Aorta (tissue), 5 donors: ENCODE measurements around the gene SLC7A1. TPM values are rescaled to one million over a fixed set of nuclear protein-coding genes. Genes with fewer than 3 reads are reported as not detected.

Experiments used
- ATAC-seq: fragments of 200-7000 bp; cut with Tn5 transposase; one replicate; pipeline ENCODE4 v1.9.1; 2022; ENCODE audit warnings: moderate library complexity; ENCODE audit not compliant: low FRiP score
- DNase-seq, 2 donors: peaks; one replicate each; pipeline ENCODE4 v3.0.0-alpha.2; 2020
- H3K27ac ChIP-seq, 2 donors: one replicate each; pipeline ENCODE4 v1.5.1; 2013; ENCODE audit warnings: low read length in 2 of 2, mild to moderate bottlenecking in 2 of 2, moderate library complexity in 2 of 2, control low read depth in 1 of 2, inconsistent platforms in 1 of 2, low read depth in 1 of 2
- H3K27me3 ChIP-seq, 2 donors: one replicate each; pipeline ENCODE4 v1.6.1; 2013; ENCODE audit warnings: control low read depth in 1 of 2, low read length in 1 of 2, mild to moderate bottlenecking in 1 of 2, moderate library complexity in 1 of 2; ENCODE audit not compliant: insufficient read depth in 2 of 2, control insufficient read depth in 1 of 2
- H3K36me3 ChIP-seq, 2 donors: one replicate each; pipeline ENCODE4 v1.6.1; 2013; ENCODE audit warnings: control low read depth in 1 of 2, low read length in 1 of 2, mild to moderate bottlenecking in 1 of 2; ENCODE audit not compliant: insufficient read depth in 2 of 2, control insufficient read depth in 1 of 2
- H3K4me1 ChIP-seq, 2 donors: one replicate each; pipeline ENCODE4 v1.6.1; 2013; ENCODE audit warnings: low read length in 2 of 2, control low read depth in 1 of 2, mild to moderate bottlenecking in 1 of 2, moderate library complexity in 1 of 2; ENCODE audit not compliant: insufficient read depth in 2 of 2, control insufficient read depth in 1 of 2
- H3K4me3 ChIP-seq, 2 donors: one replicate each; pipeline ENCODE4 v1.5.1; 2013; ENCODE audit warnings: low read length in 2 of 2, control low read depth in 1 of 2, mild to moderate bottlenecking in 1 of 2
- H3K9me3 ChIP-seq: one replicate; pipeline ENCODE4 v1.6.1; 2013; ENCODE audit warnings: mild to moderate bottlenecking, low read length; ENCODE audit not compliant: control insufficient read depth
- WGBS, 2 donors: extraction: QIAGEN DNeasy Blood & Tissue Kit; methylation state at CpG; one replicate each; pipeline ENCODE4 v1.1.7; 2013; 5-methylcytosine and 5-hydroxymethylcytosine counted together
- intact Hi-C, 2 donors: fragments of 100-400 bp; cut with DNase I; formaldehyde crosslinking; loops; one replicate each; pipeline versions ENCODE4 v1.14.2 to v1.15.0; 2022
- polyA plus RNA-seq, 2 donors: library from polyadenylated mRNA; stranded (reverse); fragments of 200-250 nt; gene quantifications; one replicate each; pipeline ENCODE4 v1.2.3, GENCODE V29; 2013
- total RNA-seq, 2 donors: library from RNA; stranded (reverse); fragmentation: NEBNext Ultra II Directional; extraction: Animal tissue kit (Norgen Biotek cat#: 25700); gene quantifications; one replicate each; pipeline ENCODE4 v1.2.1, GENCODE V29; 2021
- donor health status: healthy with polysubstance abuse.
- donor health status: Bipolar disorder and iron deficiency.
- donor health status: DM: no; HTN: no; CAD: no.
- donor health status: DM: no; HTN: no; CAD: no.
- donor health status: DM: yes; HTN: yes; CAD: no.

The SLC7A1 gene
- total and polyA plus RNA-seq, 4 donors, result 2.7 to 52.1 (median 16.7) TPM

DNA sequence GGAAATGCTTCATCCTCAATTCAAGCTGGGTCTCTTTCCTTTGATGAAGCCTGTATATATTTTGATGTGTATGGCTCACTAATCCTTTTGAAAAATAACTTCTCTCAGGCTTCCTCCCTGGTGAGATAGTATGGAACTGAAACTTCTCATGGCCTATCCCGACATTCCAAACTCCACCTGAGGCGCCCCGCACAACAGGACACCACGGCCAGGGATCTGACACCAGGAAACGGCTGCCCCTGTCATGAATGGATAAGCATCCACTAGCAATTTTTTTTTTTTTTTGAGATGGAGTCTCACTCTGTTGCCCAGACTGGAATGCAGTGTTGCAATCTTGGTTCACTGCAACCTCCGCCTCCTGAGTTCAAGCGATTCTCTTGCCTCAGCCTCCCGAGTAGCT lies 16.4 kb downstream of the SLC7A1 start:
- H3K36me3 ChIP-seq, result no peaks in the 10 kb centered on the region
- intact Hi-C loops, result no loop called here
- no peak overlapping the region for H3K4me3 ChIP-seq
- H3K9me3 ChIP-seq, result no peaks in the 10 kb centered on the region
- ATAC-seq (no peak), DNase-seq (no peak)
- H3K4me1 ChIP-seq, result peaks cover 0 to 3% of the 10 kb centered on the region in 2 donors
- H3K27ac ChIP-seq, result no peak overlapping the region
- 95 to 97% methylated on average over 8 of the region's 8 CpGs for WGBS, 2 donors
- H3K27me3 ChIP-seq, result no peaks in the 10 kb centered on the region

GRCh38 chr13:29578300-29579085 lies 17.0 kb downstream of the SLC7A1 start:
- DNase-seq (no peak), ATAC-seq (peak; percentile 21)
- peaks cover 0 to 3% of the 10 kb centered on the region in 2 donors for H3K4me1 ChIP-seq
- H3K27me3 ChIP-seq, result no peaks in the 10 kb centered on the region
- no peaks in the 10 kb centered on the region for H3K9me3 ChIP-seq
- H3K36me3 ChIP-seq, result no peaks in the 10 kb centered on the region
- H3K4me3 ChIP-seq, result no peak overlapping the region
- 18% methylated on average over 18 of the region's 18 CpGs for WGBS, 2 donors
- H3K27ac ChIP-seq, result no peak overlapping the region
- intact Hi-C loops, result no loop called here

DNA sequence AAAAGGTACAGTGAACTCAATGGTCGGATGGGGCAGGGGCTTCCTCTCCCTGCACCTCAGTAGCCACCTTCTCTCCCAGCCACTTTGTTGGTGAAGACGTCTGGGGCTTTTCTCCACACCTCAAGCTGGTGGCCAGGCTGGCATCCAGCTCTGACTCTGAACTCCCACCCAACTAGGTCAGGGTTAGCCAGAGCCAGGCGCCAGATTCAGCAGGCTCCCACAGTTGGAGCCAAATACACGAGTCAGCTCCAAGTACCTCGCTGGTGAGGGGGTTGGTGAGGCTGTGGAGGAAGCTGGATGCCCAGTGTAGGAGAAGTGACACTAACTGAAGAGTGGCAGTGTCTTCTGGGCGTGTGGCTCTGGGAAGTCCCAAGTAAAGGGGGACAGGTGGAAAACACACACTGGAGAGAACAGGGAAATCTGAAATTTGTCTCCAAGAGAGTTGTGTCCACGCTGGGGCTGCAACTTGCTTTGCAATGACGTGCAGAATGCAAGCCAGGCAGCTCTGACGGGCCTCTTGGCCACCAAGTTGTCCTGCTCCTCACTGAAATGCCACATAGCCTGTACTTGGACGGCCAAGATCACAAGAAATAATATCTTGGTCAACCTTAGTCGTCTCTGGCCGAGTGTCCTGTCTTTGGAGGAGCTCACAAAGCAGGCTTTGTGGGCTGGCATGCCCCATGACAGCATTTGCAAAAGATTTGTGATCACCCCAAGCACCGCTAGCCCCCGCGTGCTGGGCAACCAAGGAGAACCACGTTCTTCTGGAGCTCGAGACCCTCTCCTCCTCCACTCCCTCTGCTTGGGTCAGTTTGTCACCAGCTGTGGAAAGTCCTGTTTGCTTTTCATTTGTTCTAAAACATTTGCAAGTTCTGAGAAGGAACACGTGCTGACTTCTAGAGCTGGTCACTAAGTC lies 18.1 kb downstream of the SLC7A1 start:
- no peak for DNase-seq
- Histone ChIP-seq H3K27ac (no peak overlapping the region), H3K4me1 (peaks cover 0 to 3% of the 10 kb centered on the region in 2 donors), H3K36me3 (no peaks in the 10 kb centered on the region), H3K9me3 (no peaks in the 10 kb centered on the region), H3K27me3 (no peaks in the 10 kb centered on the region), H3K4me3 (no peak overlapping the region)
- 27 to 31% methylated on average over 18 of the region's 18 CpGs for WGBS, 2 donors
- intact Hi-C loops, result no loop called here
- ATAC-seq, result peak; percentile 27

DNA sequence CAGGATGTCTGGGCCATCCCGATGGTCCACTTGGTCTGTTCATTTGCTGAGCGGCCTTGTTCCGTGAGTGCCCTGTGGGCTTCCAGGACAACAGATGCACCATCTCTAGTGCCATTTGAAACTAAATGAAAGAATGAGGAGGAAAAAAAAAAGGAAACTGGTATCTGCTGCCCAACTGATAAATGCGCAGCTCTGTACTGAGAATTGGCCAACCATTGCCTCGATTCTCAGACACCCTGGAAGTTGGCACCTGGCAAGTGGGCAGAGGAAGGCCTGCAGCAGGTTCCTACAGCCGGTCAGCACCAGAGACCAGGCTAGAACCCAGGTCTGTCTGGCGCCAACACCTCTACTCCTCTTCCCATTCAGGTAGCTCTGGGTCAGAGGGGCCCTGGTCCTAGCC lies 18.9 kb downstream of the SLC7A1 start:
- Histone ChIP-seq H3K27me3 (no peaks in the 10 kb centered on the region), H3K4me3 (no peak overlapping the region), H3K27ac (no peak overlapping the region), H3K4me1 (peaks cover 0 to 3% of the 10 kb centered on the region in 2 donors), H3K36me3 (no peaks in the 10 kb centered on the region), H3K9me3 (no peaks in the 10 kb centered on the region)
- DNase-seq (no peak), ATAC-seq (no peak)
- WGBS, 2 donors, result 91 to 94% methylated on average over 7 of the region's 7 CpGs
- intact Hi-C loops, result no loop called here

DNA sequence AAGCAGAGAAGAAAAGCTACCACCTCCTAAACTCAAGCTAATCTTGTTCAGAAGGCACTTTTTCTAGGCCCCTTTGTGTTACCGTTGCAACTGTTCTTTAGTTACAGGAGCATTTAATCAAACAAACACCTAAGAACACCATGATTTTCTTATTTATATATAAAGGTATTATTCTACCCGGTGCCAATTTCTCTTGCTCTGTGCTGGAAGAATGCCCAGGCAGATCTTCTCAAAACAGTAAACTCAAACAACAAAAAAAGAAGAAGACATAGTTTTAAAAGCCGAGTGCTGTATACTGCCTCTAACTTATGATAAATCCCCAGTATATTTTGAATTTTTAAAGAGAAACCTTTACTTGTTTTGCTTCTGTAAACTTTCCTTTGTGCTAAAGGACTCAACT lies 20.4 kb downstream of the SLC7A1 start:
- peaks cover 0 to 3% of the 10 kb centered on the region in 2 donors for H3K4me1 ChIP-seq
- H3K9me3 ChIP-seq, result no peaks in the 10 kb centered on the region
- H3K27ac ChIP-seq, result no peak overlapping the region
- DNase-seq, result no peak
- no peak overlapping the region for H3K4me3 ChIP-seq
- H3K27me3 ChIP-seq, result no peaks in the 10 kb centered on the region
- H3K36me3 ChIP-seq, result no peaks in the 10 kb centered on the region
- intact Hi-C loops, result no loop called here
- WGBS, 2 donors, result 95 to 98% methylated on average over 3 of the region's 3 CpGs
- no peak for ATAC-seq

GRCh38 chr13:29573190-29573589 lies 22.3 kb downstream of the SLC7A1 start:
- DNase-seq (peak in 1 of 2 donors; percentile 68), ATAC-seq (no peak)
- 11 to 20% methylated on average over 8 of the region's 8 CpGs for WGBS, 2 donors
- Histone ChIP-seq H3K4me3 (no peak overlapping the region), H3K36me3 (no peaks in the 10 kb centered on the region), H3K9me3 (no peaks in the 10 kb centered on the region), H3K27me3 (no peaks in the 10 kb centered on the region), H3K27ac (no peak overlapping the region), H3K4me1 (peaks cover 0 to 3% of the 10 kb centered on the region in 2 donors)
- intact Hi-C loops, result no loop called here

DNA sequence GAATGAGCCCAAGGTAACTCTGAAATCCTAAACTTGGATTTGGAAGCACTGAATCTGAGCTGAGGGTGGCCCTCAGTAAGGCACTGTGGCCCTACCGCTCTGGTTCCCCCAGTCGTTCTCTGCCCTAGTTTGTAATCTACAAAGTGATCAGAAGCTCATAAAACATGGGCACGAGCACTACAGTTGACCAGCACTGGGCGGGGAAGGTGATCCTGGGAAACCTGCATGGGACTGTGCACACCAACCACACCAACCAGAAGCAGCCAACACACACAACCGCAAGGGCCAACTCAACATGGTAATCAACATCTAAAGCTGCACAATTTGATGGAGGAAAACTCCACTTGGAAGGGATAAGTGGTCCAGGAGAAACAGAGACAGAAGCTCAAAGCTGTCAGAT lies 22.9 kb downstream of the SLC7A1 start:
- Histone ChIP-seq H3K27ac (no peak overlapping the region), H3K36me3 (no peaks in the 10 kb centered on the region), H3K27me3 (no peaks in the 10 kb centered on the region), H3K4me3 (no peak overlapping the region), H3K9me3 (no peaks in the 10 kb centered on the region), H3K4me1 (peaks cover 0 to 3% of the 10 kb centered on the region in 2 donors)
- WGBS, 2 donors, result 59 to 71% methylated on average over 5 of the region's 5 CpGs
- DNase-seq (no peak), ATAC-seq (no peak)
- intact Hi-C loops, result no loop called here

DNA sequence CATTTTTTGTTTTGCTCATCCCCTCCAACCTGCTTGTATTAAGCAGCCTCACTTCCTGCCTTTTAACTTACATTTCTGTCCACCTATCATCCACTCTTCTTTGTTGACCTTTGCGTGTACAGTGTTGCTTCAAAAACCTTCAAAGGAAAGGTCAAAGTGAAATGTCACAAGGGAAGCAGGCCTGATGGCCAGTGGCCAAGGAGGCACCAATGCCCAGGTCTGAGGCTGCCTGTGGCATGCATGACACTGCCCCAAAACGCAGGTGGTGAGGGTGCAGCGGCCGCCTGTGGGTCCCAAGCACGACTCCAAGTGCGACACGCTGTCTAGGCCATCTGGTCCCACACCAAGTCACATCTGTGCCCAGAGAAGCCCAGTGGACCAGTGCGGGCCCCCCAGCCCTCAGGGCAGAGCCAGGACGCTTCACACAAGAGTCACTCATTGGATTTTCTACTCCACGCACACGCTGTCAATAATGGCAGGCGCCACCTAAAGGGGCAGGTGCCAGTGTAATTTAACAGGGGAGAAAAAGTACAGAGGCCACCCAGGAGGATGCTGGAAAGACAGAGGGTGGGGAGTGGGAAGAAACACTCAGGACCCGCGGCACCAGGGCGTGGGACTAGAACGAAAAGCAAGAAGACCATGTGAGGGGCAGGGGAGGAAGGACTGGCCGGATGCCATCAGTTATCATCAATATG lies 23.5 kb downstream of the SLC7A1 start:
- Histone ChIP-seq H3K9me3 (no peaks in the 10 kb centered on the region), H3K27me3 (no peaks in the 10 kb centered on the region), H3K36me3 (no peaks in the 10 kb centered on the region), H3K4me1 (no peaks in the 10 kb centered on the region), H3K27ac (no peak overlapping the region), H3K4me3 (no peak overlapping the region)
- WGBS, 2 donors, result 96 to 98% methylated on average over 17 of the region's 17 CpGs
- intact Hi-C loops, result no loop called here
- DNase-seq, result no peak
- ATAC-seq, result no peak
